HG02970 (cell line): ENCODE results near the gene P2RY11.

Source experiments
- ATAC-seq: cut with Tn5 transposase; IDR thresholded peaks from one replicate; pipeline ENCODE4 v1.9.1; 2021; ENCODE audit warnings: mild to moderate bottlenecking, moderate library complexity, moderate number of reproducible peaks; ENCODE audit not compliant: unreplicated experiment, low FRiP score

Gene P2RY11

DNA sequence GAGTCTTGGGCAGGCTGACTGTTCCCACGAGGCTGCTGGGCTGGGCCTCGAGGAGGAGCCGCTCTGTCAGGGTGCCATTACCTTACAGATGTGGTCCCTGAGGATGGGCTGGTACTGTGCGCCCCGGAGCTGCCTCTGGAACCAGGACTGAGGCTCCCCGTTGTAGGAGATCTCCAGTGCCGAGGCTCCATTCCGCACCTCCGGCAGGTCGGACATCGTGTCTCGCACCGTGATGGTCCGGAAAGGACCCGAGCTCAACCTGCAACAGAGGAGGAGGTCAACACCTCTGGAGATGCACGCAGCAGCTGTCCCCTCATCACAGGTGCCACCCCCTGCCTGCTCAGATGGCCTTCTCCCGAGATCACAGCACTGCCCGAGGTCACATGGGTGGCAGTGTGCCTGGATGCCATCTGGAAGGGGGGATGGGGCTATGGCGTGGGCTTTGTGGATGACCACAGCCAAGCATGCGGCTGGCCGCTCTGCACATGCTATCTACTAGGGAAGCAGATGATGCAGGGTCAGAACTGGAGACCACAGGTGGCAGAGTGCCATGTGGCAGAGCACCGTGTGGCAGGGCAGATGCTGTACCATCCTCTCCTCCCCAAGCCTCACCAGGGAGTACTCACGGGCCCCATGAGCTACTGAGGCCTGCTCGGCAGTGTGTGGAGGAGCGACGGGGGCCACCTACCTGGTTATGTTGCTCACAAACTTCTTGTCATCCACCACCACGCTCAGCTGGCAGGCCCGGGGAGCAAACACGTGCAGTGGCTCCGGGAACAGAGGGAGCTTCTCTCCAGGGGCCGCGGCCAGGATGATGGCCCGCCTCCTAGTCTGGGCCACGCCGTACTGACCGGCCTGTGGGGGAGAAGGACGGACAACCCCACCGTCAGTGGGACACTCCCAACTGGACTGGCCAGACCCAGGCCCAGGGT lies 26.5 kb downstream of the P2RY11 start:
- ATAC-seq, result no peak

DNA sequence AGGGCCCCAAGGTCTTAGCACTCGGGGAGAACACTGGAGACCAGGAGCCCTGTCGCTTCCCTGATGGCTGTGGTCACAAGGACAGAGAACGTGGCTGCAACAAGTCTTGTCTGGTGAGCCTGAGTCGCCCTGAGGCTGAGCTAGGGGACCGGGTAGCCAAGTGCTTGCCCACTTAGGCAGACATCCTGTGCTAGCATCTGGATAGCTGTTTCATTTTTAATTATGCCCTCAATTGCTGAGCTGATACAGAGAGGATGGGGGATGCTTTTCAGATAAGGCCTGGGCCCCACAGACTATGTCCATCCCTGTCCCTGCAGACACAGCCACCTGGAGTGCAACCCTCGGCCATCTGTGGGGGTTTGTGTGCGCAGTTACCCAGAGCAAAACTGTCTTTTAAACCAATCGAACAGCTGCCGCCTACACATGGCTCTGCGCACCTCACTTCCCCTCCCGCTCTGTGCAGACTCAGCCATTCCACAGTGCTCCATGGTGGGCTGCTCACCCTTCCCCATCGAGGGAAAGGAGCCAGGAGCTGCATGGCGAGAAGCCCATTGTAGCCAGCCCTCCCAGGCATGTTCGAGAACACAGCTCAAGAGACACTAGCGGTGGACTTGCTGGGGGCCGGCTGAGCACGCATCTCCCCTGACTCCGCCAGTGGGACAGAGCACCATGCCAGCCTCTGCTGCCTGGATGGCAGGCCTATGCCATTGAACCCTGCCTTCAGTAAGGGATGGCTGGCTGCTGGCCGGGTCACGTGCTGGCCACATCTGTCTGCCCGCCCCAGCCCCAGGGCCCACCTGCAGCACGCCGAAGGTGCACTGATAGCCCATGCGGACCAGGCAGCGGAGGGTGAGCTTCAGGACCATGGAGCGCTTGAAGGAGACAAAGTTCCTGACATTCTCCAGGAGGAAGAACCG lies 27.6 kb downstream of the P2RY11 start:
- ATAC-seq, result no peak

DNA sequence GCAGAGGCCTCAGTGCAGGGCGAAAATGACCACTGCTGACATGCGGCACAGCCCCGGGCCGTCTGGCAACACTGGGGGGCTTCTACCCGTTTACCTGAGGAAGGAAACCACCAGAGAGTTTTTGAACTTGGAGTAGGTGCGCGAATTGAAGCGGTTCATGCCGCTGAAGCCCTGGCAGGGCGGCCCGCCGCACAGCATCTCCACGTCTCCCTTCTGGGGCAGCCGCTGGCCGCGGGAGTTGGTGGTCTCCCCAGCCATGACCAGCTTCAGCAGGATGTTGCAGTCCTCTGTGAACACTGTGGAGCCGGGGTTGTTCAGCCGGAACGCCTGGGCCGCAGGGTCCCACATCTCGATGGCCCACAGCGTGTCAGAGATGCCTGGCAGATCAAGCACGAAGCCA lies 28.5 kb downstream of the P2RY11 start:
- no peak for ATAC-seq

DNA sequence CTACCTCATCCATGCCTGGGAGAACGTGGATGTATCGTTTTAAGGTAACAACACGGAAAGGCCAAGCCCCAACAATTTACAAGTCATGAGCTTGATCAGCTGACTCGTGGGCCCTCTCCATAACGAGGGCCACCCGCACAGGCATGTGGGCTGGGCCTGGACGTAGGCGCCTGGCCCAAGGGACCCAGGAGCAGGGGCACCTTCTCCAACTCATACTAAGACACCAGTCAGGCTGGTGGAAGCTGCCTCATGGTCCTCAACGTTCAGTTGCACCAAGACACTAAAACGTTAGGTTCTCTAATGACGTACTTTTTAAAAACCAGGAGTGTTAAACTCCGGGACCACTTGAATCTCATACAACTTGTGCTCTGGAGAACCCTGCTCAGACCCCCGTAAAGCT lies 30.0 kb downstream of the P2RY11 start:
- ATAC-seq, result no peak

DNA sequence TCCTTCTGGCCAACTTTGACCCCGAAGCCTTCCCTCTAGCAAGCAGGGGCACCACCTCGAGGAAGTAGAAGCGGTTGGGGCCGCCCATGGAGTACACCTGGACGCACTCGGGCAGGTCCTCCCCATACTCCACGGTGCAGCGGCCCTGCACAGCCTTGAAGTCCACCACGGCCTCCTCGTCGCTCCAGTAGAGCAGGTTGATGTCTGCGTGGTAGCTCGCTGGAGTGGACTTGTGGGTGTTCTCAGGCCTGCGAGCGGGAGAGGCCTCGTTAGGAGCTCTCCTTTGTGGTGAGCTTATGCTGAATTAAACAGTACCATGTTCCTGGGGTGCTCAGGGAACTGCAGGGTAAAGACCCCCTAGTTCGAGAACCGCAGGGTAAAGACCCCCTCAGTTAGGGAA lies 30.5 kb downstream of the P2RY11 start:
- ATAC-seq, result no peak

DNA sequence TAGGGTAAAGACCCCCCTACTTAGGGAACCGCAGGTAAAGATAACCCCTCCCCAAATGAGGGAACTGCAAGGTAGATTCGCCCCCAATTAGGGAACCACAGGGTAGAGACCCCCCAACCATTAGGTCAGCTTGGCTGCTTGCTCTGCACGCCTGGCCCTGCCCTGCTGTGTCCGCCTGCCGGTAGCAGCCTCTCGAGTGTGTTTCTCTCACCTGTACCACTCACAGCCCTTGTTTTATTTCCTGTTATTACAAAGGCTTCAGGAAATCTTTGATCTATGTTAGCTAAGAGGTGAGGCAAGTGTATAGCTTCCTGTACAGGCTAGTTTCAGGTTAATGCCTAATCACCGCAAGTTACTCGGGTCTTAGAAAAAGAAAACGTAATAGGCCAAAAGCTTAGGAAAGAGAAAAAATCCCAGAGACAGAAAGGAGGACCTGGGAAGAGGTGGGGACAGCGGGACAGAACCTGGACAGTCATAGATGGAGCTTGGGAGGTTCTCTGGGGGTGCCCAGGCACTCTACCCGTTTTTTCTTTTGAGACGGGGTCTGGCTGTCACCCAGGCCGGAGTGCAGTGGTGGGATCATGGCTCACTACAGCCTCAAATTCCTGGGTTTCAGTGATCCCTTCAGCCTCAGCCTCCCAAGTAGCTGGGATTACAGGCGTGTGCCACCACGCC lies 31.3 kb downstream of the P2RY11 start:
- no peak for ATAC-seq

DNA sequence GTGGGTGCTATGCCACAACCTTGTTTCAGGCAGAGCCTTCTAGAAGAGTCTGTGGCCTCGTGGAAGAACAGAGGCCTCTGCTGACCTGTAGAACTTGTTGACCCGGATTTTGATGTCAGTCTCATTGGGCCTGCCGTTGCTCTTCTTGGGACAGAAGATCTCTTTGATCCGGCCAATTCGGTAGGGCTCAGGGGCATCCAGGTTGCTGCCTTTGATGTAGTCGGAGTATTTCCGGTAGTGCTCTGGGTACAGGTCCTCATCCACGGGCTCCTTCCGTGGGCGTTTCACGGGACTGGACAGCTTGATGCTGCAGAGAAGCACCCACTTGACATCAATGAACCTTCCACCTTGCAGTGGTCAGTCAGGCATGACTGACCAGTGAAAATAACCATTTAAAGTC lies 32.2 kb downstream of the P2RY11 start:
- ATAC-seq, result no peak

DNA sequence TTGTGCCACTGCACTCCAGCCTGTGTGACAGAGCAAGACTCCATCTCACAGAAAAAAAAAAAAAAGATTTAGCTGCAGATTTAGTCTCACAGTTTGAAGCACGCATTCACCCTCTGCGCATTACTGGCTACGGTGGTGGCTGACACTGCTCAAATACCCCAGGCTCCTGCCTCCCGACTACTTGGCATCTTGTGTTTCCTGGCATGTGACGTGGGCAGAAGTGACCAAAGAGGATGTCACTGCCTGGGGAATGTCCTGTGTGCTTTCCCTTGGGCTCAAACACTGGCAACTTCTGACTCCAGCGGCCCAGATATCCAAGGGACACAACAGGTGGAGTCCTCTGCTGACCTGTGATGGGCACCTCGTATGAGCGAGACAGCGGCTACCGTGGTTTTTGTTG lies 32.9 kb downstream of the P2RY11 start:
- no peak for ATAC-seq

DNA sequence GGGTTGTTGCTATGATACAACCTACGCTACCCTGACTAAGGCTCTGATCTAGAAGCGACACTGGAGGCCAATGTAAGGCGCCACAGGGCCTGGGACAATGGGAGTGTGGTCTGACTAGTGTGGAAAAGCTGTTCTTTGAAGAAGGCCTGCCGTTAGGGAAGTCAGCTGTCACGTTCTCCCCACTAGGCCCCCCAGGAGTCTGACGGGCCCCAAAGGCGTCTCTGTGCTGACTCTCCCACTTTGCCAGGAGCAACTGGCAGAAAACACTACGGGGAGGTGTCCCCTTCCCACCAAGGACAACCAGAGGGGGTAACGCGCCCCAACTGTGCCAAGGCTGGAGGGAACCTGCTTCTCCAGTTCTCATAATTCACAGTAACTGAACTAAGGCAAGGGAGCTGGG lies 33.5 kb downstream of the P2RY11 start:
- no peak for ATAC-seq

DNA sequence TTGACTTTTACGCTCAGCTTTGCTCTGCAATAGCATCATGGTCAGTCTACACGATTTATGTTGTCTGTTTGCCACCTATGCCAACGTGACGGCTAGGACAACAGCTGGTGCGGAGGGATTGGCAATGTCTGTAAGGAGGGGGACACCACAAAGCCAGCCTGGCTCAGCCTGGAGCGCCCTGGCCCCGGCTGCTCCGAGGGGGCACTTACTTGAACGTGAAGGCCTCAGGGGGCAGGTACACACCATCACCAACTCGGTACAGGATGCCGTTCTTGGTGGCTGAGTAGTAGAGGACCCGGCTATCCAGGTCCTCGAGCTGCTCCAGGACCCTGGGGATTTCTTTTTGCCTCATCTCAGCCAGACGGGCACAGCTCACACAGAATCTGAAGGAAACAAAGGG lies 34.6 kb downstream of the P2RY11 start:
- ATAC-seq, result no peak

DNA sequence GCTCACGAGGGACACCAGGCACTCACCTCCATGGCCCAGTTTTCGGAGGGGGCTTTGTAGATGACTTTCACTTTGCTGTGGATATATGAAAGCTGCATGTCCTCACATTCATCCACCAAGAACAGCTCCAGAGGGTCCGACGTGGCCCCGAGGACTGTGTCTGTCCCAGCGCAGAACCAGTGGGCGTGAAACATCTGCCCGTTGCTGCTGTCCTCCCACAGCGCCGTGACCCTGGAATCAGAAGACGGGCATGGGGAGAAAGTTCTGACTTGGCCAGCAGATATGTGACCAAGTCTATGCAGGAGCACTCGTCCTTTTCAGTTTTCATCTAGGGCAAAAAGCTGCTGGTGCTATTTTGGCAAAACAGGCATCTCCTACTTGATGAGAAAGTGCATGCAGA lies 37.9 kb downstream of the P2RY11 start:
- ATAC-seq, result no peak

DNA sequence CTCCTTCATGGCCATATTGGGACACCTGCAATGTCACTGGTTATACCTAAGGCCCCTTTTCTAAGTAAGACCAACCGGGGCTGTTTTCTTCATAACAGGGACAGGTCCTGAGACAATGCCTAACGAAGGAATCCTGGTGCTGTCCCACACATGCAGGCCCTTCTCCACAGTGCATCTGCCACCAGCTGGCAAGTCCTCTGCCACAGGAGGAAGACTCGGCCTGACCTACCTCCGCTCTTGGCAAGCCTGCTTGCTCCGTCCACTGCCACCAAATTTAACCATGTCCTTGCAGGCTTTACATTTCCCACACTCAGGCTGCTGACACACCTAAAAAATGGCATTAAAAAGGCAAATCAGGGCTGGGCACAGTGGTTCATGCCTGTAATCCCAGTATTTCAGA lies 40.0 kb downstream of the P2RY11 start:
- ATAC-seq, result no peak

DNA sequence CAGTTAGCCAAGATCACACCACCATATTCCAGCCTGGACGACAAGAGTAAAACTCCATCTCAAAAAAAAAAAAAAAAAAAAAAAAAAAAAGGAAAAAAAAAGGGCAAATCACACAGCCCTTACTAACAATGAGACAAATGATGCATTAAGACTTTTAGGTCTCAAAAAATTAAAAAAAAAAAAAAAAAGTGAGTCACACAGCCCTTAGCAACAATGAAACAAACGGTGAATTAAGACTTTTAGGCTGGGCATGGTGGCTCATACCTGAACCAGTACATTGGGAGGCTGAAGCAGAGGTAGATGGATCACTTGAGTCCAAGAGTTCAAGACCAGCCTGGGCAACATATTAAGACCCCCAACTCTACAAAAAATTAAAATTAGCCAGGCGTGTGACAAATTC lies 40.6 kb downstream of the P2RY11 start:
- ATAC-seq, result no peak

DNA sequence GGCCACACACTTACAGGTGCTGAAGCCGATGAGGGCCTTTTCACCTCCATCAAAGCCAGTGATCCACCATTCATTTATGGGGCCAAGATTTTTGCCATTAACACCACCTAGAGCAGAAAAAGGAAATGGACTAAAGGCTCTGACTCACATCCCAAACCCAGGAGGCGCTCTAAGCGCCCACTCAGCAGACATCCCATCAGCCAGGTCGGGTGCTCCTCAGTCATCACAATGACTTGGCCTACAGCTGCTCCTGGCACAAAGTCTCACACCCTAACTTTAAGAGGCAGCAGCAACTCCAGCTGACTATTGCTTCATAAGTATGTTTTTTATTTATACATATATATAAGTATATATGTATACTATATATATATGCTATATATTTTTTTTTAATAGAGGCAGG lies 44.3 kb downstream of the P2RY11 start:
- no peak for ATAC-seq

DNA sequence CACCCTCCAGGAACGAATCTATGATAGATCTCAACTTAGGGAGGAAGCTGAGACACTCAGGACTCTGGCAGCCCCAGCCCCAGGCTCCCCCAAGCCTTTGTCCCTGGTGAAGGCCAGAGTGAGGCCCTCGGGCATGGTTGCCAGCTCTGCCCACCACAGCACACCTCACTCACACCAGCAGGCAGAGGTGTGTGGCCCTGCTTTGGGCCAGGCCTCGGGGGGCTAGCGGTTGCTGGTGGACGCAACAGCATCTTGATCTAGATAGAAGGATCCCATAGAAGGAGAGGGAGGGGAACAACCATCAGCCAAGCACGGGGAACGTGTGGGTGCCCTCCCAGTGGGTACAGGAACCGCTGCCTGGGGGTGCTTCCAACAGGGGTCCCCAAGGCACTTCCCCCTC lies 46.6 kb downstream of the P2RY11 start:
- no peak for ATAC-seq

DNA sequence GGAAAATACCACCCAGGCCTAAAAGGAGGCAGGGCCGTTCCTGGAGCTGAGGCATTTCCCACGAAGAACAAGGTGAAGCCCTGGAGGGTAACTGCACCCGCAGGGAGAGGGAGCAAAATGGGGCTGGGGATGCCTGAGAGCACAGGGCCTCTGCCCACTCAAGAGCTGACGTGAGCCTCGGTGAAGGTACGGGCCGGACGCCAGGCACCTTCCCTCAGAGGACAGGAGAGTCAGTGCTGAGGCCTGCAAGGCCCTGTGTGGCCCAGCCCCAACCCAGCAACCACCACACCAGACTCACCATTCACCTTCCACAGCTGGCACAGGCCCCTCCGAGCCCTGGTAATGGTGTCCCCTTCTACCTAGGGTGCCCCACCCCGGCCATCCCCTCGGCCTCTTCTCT lies 47.0 kb downstream of the P2RY11 start:
- no peak for ATAC-seq

DNA sequence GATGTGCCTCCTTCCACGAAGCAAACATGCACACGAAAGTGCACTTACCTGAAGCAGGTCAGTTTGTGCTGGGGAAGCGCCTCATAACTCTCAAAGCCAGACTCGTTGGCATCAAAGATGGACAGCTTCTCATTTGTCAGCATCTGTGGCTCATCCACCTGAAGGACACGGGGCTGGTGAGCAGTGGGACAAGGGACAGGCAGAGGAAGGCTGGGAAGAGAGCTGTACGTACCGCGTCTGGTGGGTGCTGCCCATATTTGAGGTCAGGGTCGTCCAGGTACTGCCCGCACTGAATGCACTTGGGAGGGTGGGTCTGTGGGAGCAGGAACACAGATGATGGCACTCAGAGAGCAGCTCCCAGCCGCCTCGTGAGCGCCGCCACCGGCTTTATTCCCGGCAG lies 48.1 kb downstream of the P2RY11 start:
- ATAC-seq, result no peak

DNA sequence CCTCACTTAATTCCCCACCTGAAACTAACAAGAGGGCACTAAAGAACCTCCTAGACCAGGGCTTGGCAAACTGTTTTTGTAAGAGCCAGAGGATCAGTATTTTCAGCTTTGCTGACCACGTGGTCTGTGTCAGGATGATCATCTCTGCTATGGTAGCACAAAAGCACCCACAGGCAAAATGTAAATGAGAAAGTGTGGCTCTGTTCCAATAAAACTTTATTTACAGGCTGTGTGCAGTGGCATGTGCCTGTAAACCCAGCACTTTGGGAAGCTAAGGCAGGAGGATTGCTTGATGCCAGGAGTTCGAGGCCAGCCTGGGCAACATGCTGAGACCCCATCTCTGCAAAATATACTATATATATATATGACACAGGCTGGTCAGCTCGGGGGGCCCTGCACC lies 52.0 kb downstream of the P2RY11 start:
- ATAC-seq, result no peak
